ENCODE measurements around the gene RIMBP2.

The RIMBP2 gene

GRCh38 chr12:130621696-130622298 is 94.3 kb downstream of the RIMBP2 start:
- DNase-seq, result no peak

GRCh38 chr12:130620756-130621155 is 95.3 kb downstream of the RIMBP2 start:
- DNase-seq, result no peak

- no peak for DNase-seq
These were observed 95.8 kb downstream of the RIMBP2 start for GRCh38 chr12:130620281-130620680.

DNA sequence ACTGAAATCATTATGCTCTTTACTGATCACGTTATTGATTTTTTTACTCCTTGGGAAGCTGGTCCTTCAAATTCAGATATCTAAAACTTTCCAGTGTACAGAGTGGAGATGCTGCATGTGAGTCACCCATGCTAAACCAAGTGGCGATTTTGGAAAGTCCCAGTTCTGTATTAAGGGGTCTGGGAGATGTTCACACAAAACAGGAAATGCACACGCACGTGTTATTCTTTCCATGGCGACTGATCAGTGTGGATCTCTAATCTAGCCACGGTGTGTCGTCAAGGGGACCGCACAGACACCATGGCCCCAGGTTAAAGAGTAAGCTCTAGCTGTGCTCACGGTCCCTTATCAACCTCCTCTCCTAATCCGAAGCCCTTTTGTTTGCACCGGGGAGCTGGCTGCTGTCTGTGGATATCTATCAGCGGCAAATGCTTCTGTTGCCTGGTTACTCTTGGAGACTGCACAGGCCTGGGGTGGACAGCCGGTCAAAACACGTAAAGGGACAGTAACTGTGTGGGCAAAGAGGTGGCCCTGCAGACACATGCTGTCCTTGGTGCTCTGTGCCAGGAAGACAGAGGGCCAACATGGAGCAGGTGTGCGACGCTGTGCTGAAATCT is 96.6 kb downstream of the RIMBP2 start:
- no peak for DNase-seq

DNA sequence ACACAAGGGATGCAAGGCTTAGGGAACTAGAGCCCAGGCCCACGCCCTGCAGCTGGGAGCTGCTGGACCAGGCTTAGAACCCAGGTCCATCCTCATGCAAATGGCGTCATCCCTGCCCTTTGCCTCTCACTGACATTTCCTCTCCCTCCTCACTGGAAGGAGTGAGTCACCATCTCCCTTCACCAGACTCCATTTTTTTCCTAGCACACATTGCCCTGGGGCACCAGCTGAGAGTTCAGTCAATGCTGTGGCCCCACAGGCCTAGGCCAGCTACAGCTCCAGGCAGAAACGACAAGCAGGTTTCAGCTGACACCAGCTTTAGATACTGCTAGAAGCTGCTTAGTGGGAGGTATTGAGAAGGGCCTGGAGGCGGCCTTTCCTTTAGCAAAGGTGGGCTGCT is 98.9 kb downstream of the RIMBP2 start:
- DNase-seq, result no peak

DNA sequence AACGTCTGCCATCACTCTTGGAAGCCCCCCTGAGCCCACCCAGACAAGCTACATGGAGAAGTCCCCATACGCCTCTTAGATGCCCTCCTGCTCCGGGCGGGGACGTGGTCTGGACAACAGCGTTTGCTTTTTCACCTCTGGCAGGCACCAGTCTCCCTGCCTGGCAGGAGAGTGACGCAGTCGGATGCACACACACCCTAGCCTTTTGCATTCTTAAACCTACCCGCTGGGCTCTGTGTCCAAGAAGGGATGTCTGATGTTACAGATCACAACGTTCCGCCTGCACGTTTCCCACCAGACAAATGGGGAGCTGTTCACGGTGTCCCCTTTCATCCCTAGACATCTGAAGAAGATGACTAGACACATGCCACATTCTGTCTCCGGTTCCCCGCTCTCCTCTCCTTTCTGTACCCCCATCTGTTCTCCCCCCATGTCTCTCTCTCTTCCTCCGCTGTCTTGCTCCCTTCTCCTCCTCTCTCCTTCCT is 100.2 kb downstream of the RIMBP2 start:
- DNase-seq, result no peak

DNA sequence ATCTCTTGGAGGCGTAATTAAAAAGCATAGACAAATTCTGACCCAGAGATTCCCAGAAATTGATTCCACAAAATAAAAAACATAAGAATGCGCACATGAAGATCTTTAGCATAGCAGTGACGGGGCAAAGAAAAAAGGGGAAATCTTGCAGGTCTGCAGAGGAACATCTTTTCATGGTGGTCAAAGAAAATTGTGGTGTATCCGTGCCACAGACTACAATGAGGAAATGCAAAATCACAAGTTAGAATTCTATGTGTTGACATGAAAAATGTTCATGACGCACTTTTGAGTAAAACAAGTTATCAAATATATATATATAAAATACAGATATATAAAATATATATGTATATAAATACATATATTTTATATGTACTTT is 101.6 kb downstream of the RIMBP2 start:
- DNase-seq, result no peak

GRCh38 chr12:130613831-130614529 is 102.1 kb downstream of the RIMBP2 start:
- DNase-seq, result no peak

DNA sequence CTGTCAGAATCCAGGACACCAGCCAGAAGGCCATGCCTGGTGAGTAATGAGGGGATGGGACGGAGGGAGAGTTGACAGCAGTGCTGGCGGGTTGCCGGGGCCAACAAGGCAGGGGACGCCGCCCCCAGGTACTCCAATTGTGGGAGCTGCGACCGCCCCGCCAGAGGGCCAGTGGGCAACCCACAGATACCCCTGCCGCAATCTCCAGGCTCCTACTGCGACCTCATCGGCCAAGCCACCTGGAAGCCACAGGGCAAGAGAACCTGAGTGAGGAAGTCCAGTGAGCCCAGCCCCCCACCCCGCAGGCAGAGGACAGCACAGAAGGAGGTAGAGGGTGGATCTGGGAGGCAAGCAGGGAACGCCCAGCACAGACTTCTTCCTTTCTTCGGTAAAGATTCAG is 103.0 kb downstream of the RIMBP2 start:
- DNase-seq, result no peak

DNA sequence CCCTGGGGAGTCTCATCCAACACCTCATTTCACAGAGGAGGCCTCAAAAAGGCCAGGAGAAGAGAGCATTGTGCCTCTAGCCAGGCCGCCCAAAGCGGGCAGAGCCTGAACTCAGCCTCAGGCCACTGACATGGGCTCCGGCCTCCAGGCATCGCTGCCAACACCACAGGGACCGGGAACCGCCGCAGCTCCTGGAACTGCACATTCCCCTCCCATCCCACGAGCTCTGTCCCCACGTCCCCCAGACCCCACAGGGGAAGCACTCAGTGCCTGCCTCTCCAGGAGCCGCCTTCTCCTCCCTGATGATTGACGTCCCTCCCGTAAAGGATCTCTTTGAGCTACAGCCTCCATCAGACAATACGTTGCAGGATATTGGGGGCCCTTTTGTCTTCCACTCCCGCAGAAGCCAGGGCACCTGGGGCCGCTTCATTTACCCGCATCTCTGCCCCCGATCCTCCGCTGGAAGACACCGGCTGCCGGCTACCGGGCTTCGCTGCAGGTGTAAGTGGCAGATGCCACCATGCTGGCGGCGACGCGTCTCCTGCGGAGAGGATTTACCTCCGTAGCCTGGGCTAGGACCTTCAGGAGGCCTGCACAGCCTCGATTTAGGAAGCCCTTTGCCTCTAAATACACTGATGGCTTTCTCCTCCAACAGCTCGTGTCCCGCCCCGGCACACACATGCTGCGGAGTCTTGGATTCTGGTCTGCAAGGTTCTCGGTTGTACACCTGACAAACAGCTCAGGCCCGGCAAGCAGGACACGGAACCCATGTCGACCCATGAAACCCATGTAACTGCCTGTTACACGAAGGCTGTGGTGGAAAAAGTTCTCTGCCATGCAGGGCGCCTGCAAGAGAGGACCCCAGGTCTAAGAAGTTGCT is 104.8 kb downstream of the RIMBP2 start:
- no peak for DNase-seq

GRCh38 chr12:130609966-130610365 is 106.1 kb downstream of the RIMBP2 start:
- no peak for DNase-seq

GRCh38 chr12:130608831-130609230 is 107.3 kb downstream of the RIMBP2 start:
- DNase-seq, result no peak

GRCh38 chr12:130608132-130608531 is 108.0 kb downstream of the RIMBP2 start:
- no peak for DNase-seq

DNA sequence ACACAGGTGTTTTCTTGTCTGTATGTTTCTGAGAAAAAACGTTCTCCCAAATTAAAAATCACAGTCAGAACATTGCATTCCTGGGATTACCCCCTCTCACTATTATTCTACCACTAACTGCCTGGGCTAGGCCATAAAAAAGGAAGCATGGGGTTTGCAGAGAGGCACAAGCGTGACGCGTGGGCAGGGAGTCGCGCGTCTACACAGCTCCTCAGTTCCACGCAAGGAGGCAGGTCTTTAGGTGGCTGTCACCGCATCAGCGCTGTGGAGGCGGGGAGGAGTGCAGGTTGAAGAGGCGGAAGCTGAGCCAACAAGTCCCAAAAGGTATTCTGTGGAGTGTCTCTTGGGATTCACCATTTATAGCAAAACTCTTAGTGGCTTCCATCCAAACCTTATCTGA is 109.9 kb downstream of the RIMBP2 start:
- DNase-seq, result no peak

GRCh38 chr12:130603396-130603965 is 112.6 kb downstream of the RIMBP2 start:
- DNase-seq, result no peak

DNA sequence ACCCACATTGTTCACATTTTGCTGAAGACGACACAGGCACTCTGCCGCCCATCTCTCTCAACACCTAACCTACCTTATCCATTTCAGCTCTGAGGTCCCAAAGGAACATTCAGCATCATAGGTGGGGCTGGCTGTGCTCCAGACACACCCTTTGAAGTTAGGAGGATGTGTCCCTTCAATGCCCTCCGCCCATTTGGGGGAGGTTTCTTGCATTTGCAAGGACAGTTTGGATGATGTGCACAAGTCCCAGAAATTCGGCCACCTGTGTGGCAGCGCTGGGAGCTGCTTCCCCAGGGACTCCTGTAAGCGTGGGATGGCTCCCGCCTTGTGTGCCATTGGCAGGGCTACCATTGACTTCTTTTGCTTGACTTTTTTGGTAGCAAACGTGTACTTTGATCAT is 113.8 kb downstream of the RIMBP2 start:
- DNase-seq, result no peak

- no peak for DNase-seq
These were observed 114.8 kb downstream of the RIMBP2 start for GRCh38 chr12:130601327-130601726.

- no peak for DNase-seq
These were observed 119.9 kb downstream of the RIMBP2 start for GRCh38 chr12:130596241-130596640.

DNA sequence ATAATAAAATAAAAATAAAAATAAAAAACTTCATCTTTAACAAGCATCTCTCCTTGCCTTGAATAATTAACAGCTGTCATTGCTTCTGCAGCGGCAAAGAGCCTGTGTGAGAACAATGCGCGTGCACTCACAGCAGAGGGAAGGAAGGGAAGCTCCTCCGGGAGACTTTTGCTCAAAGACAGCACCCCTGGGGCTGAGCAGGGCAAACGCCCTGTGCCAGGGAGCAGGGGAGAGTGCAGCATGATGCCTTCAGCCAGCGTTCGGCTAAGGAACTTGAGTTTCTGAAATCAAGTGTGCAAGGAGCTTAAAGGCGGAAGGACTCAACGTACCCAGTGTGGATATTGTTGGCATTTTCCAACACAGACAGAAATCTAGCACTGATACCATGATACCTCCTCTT is 120.5 kb downstream of the RIMBP2 start:
- no peak for DNase-seq

DNA sequence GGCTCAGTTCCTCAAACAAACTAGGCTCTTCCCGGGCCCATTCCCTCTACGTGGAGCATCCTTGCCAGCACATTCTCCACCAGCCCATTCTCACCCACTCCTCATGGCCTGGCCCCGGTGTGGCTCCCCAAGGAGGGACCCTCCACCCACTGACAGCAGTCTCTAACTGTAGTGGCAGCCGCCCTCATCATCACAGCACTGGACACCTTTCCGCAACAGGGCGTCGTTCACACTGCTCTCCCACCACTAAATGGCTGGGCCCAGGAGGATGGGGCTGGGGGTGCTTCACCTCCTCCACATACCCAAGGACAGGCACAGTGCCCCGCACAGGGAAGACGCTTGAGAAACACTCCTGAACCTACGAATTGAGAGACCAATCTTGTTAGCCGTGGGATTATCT is 123.0 kb downstream of the RIMBP2 start:
- no peak for DNase-seq

GRCh38 chr12:130592641-130593040 is 123.5 kb downstream of the RIMBP2 start:
- no peak for DNase-seq

DNA sequence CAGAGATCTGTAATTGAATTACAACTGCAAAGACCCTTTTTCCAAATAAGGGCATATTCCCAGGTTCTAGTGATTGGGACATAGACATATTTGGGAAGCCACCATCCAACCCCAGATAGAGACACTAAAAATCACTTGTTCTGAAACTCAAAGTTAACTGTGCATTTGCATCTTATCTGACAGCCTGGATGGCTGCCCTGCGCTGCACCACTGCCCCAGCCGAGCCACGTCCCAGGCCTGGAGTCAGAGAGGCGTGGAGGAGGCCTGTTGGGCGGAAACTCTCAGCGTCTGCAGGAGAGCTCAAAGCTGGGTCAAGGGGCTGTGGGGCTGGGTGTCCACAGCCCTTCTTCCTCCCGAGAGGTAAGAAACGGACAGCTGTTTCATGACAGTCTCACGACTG is 124.4 kb downstream of the RIMBP2 start:
- no peak for DNase-seq

DNA sequence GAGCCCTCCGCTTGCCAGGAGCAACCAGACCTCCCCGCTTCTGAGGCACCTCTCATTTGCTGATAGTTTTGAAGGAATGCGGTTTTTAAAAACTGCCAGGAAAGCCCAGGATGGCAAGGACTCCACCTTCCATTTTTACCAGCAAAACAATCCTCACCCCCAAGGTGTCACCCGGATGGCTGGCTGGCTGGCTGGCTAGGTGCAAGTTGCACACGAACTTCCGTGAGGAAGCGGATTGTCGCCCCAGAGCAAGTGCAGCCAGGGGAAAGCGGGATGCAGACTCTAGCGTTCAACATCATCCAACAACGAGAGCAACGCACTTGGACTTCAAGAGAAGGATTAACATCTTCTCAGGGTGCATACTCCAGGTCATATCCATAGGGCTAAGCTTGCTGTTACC is 125.4 kb downstream of the RIMBP2 start:
- DNase-seq, result no peak
